CD4-positive, CD25-positive, alpha-beta regulatory T cell (primary cell): ENCODE results near the gene TLR5. TPM values are rescaled to one million over a fixed set of nuclear protein-coding genes. Genes with fewer than 3 reads are reported as not detected.

Source experiments
- ATAC-seq, 2 donors: fragments of 150-1000 bp; cut with Tn5 transposase; one replicate each; pipeline ENCODE4 v1.10.0; 2021; ENCODE audit warnings: low read depth in 2 of 2, moderate number of reproducible peaks in 2 of 2, moderate library complexity in 1 of 2
- DNase-seq, 3 donors: peaks; one replicate each; pipeline versions ENCODE4 v3.0.0 to v3.0.0-alpha.2; 2012 to 2022; ENCODE audit warnings: mixed read lengths in 1 of 3
- H3K27ac ChIP-seq: one replicate; pipeline ENCODE4 v1.7.0; 2013; ENCODE audit warnings: mild to moderate bottlenecking, low read length; ENCODE audit not compliant: insufficient read depth, poor library complexity, severe bottlenecking
- H3K27me3 ChIP-seq: one replicate; pipeline ENCODE4 v1.7.0; 2013; ENCODE audit warnings: low read length; ENCODE audit not compliant: control insufficient read depth, insufficient read depth
- H3K36me3 ChIP-seq: one replicate; pipeline ENCODE4 v1.7.0; 2013; ENCODE audit warnings: mild to moderate bottlenecking, low read length, moderate library complexity; ENCODE audit not compliant: control insufficient read depth, insufficient read depth
- H3K4me1 ChIP-seq: 2 replicates; pipeline ENCODE4 v1.7.0; 2013; ENCODE audit warnings: mild to moderate bottlenecking, low read length; ENCODE audit not compliant: insufficient read depth, control insufficient read depth, poor library complexity, severe bottlenecking
- H3K4me3 ChIP-seq: one replicate; pipeline ENCODE4 v1.7.0; 2013; ENCODE audit warnings: low read depth, mild to moderate bottlenecking, low read length, moderate library complexity
- H3K9me3 ChIP-seq, 2 experiments: 1 replicate in 1 of 2; 2 replicates in 1 of 2; pipeline ENCODE4 v1.7.0; 2013; ENCODE audit warnings: low read length in 2 of 2, mild to moderate bottlenecking in 1 of 2, moderate library complexity in 1 of 2; ENCODE audit not compliant: control insufficient read depth in 2 of 2
- H3K27ac Mint-ChIP-seq, 3 donors: one replicate each; pipeline ENCODE4 v1.8.0; 2020 to 2022; ENCODE audit warnings: mild to moderate bottlenecking in 3 of 3, mixed read lengths in 3 of 3, moderate library complexity in 2 of 3
- H3K27me3 Mint-ChIP-seq: one replicate; pipeline ENCODE4 v1.8.0; 2022; ENCODE audit warnings: mild to moderate bottlenecking, mixed read lengths
- H3K36me3 Mint-ChIP-seq: one replicate; pipeline ENCODE4 v1.8.0; 2020; ENCODE audit warnings: mixed read lengths
- H3K4me1 Mint-ChIP-seq, 4 donors: one replicate each; pipeline ENCODE4 v1.8.0; 2020 to 2022; ENCODE audit warnings: mixed read lengths in 4 of 4, mild to moderate bottlenecking in 1 of 4
- H3K4me3 Mint-ChIP-seq, 4 donors: one replicate each; pipeline ENCODE4 v1.8.0; 2020 to 2022; ENCODE audit warnings: mild to moderate bottlenecking in 4 of 4, mixed read lengths in 4 of 4, moderate library complexity in 3 of 4
- H3K9me3 Mint-ChIP-seq, 7 donors: one replicate each; pipeline ENCODE4 v1.8.0; 2020 to 2022; ENCODE audit warnings: mixed read lengths in 7 of 7, mild to moderate bottlenecking in 3 of 7, moderate library complexity in 2 of 7
- polyA plus RNA-seq, 4 donors: library from polyadenylated mRNA; unstranded; fragments of 300-500 nt; fragmentation: Illumina TruSeq; gene quantifications; one replicate each; pipeline ENCODE4 v1.2.3, GENCODE V29; 2021
- total RNA-seq: library from RNA; stranded (reverse); gene quantifications from one replicate; pipeline ENCODE4 v1.2.3, GENCODE V29; 2022

Gene TLR5
- total and polyA plus RNA-seq, 5 donors from 2014 or later, result 0.84 to 9.5 (median 5.0) TPM

DNA sequence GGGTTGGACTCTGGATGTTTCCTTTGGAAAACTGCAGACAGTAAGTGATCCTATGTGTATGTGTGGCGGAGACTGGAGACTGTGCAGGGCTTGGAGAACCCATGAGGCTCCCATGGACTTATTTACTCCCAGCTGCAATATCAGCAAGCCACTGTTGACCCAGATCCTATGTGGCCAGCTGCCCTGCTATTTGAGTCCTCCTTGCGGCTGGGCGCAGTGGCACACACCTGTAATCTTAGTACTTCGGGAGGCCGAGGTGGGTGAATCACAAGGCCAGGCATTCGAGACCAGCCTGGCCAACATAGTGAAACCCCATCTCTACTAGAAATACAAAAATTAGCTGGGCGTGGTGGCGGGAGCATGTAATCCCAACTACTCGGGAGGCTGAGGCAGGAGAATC is 83.5 kb downstream of the TLR5 start:
- Histone ChIP-seq H3K27ac (no peak overlapping the region), H3K36me3 (no peaks in the 10 kb centered on the region), H3K4me1 (no peaks in the 10 kb centered on the region), H3K4me3 (no peak overlapping the region), H3K9me3 (no peaks in the 10 kb centered on the region), H3K27me3 (peaks cover 4% of the 10 kb centered on the region)
- Mint-ChIP-seq H3K27ac (no peak overlapping the region), H3K4me3 (no peak overlapping the region), H3K4me1 (no peaks in the 10 kb centered on the region), H3K27me3 (peaks cover 9% of the 10 kb centered on the region), H3K36me3 (no peaks in the 10 kb centered on the region), H3K9me3 (no peaks in the 10 kb centered on the region)
- no peak for ATAC-seq
- DNase-seq, result no peak

Other genes starting within 250 kb of the TLR5 start
- 2.8 TPM for gene SUSD4, start 220.9 kb upstream of the TLR5 start, total RNA-seq
- gene SUSD4, start 220.9 kb upstream of the TLR5 start, polyA plus RNA-seq, result 1 to 10 TPM; 2.4 to 6.5 (median 5.3) TPM